ENCODE results near the gene PBRM1. TPM values are rescaled to one million over a fixed set of nuclear protein-coding genes. Genes with fewer than 3 reads are reported as not detected.

Gene PBRM1
- total RNA-seq, 1 experiment from 2014 or later: 74.2 TPM

DNA sequence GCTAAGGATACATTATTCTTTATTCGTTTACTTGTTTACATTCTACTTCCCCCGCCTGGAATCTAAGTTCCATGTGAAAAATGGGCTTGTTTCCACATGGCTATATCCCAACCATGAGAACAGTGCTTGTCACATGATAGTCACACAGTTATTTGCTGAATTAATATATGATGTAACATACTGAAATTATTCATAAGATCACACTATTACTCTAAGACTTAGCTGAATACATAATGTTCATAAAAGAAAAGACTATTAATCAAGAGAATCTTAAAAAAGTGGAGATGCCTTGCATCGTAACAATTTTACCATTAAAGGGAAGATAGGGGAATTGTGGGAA lies 6.5 kb downstream of the PBRM1 start:
- Histone ChIP-seq H3K14ac (ENCODE audit: insufficient read depth, low read length) (no peak overlapping the region), H3K79me2 (ENCODE audit: insufficient read depth, low read length) (peaks cover 3% of the 10 kb centered on the region; the same call in 1 of the 2 replicates), H3K4ac (ENCODE audit: low read depth, low read length) (no peak overlapping the region), H3K79me1 (ENCODE audit: insufficient read depth, low read depth, low read length, poor library complexity, severe bottlenecking) (peaks cover 3% of the 10 kb centered on the region), H4K20me1 (ENCODE audit: control insufficient read depth, insufficient read depth, insufficient read length) (no peaks in the 10 kb centered on the region), H4K91ac (ENCODE audit: insufficient read length, low read depth, low read length) (no peak overlapping the region), H4K5ac (ENCODE audit: insufficient read length, low read depth, low read length) (no peak overlapping the region), H3K27me3 (ENCODE audit: insufficient read depth, low read length) (no peaks in the 10 kb centered on the region), H2BK120ac (ENCODE audit: low read depth, low read length, poor library complexity, severe bottlenecking) (no peak overlapping the region), H2BK15ac (ENCODE audit: low read depth, low read length) (no peak overlapping the region), H3K18ac (ENCODE audit: insufficient read length, low read depth, low read length) (no peak overlapping the region), H3K56ac (ENCODE audit: insufficient read length, low read depth, low read length) (no peak overlapping the region), H3K23ac (ENCODE audit: insufficient read length, low read depth, low read length) (no peak overlapping the region), H3K4me1 (ENCODE audit: insufficient read depth, low read length) (no peaks in the 10 kb centered on the region), H3K9me3 (ENCODE audit: control insufficient read depth, low read depth, low read length) (no peaks in the 10 kb centered on the region), H2BK20ac (ENCODE audit: low read depth, low read length, poor library complexity, severe bottlenecking) (no peak overlapping the region), H2BK12ac (ENCODE audit: insufficient read length, low read depth, low read length) (no peak overlapping the region), H3K9ac (ENCODE audit: extremely low read depth, insufficient read length, low read length) (no peak overlapping the region), H4K8ac (replicated peaks; ENCODE audit: insufficient read length, low read depth, low read length) (no peak overlapping the region), H2AK5ac (ENCODE audit: insufficient read length, low read length) (no peak overlapping the region), H3K27ac (ENCODE audit: insufficient read length, low read depth, low read length) (no peak overlapping the region), H2BK5ac (ENCODE audit: insufficient read length, low read length) (no peak overlapping the region), H2AFZ (ENCODE audit: low read length) (no peak overlapping the region), H3K23me2 (ENCODE audit: insufficient read length, low read depth, low read length, poor library complexity, severe bottlenecking) (no peaks in the 10 kb centered on the region), H3K4me2 (ENCODE audit: insufficient read depth, insufficient read length, low read length) (no peak overlapping the region), H3T11ph (ENCODE audit: low read length) (no peak overlapping the region)
- DNase-seq: no peak
- H3K4me1 Mint-ChIP-seq: peaks cover 10 to 13% of the 10 kb centered on the region in 2 experiments
- no peaks in the 10 kb centered on the region for H3K9me3 Mint-ChIP-seq
- TF ChIP-seq, protein P1, sequence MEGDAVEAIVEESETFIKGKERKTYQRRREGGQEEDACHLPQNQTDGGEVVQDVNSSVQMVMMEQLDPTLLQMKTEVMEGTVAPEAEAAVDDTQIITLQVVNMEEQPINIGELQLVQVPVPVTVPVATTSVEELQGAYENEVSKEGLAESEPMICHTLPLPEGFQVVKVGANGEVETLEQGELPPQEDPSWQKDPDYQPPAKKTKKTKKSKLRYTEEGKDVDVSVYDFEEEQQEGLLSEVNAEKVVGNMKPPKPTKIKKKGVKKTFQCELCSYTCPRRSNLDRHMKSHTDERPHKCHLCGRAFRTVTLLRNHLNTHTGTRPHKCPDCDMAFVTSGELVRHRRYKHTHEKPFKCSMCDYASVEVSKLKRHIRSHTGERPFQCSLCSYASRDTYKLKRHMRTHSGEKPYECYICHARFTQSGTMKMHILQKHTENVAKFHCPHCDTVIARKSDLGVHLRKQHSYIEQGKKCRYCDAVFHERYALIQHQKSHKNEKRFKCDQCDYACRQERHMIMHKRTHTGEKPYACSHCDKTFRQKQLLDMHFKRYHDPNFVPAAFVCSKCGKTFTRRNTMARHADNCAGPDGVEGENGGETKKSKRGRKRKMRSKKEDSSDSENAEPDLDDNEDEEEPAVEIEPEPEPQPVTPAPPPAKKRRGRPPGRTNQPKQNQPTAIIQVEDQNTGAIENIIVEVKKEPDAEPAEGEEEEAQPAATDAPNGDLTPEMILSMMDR (conservative IDR thresholded peaks at IDR 0.05): no peak
- no peaks in the 10 kb centered on the region for H3K27me3 Mint-ChIP-seq (ENCODE audit: low read depth)
- no peak overlapping the region for H3K27ac Mint-ChIP-seq
- H3K36me3 Mint-ChIP-seq (ENCODE audit: insufficient read depth in 1 of 3, low read depth in 3 of 3): peaks cover 24 to 58% (median 56%) of the 10 kb centered on the region in 3 experiments; a peak in 6 of 7 replicates
- WGBS (ENCODE audit: extremely low coverage, insufficient read length, low lambda C conversion rate): no CpG with 5 or more reads among the region's 3 CpGs
- H3K4me3 Mint-ChIP-seq: no peak overlapping the region

All from H9 (cell line).